NCI-H1092 treated with DMSO at 0.1 percent for 48 hours (cell line): ENCODE measurements around the gene CPHXL.

ENCODE experiments used
- DNase-seq: peaks from one replicate; lab custom pipeline; 2025; lab: John Stamatoyannopoulos, UW

The CPHXL gene

DNA sequence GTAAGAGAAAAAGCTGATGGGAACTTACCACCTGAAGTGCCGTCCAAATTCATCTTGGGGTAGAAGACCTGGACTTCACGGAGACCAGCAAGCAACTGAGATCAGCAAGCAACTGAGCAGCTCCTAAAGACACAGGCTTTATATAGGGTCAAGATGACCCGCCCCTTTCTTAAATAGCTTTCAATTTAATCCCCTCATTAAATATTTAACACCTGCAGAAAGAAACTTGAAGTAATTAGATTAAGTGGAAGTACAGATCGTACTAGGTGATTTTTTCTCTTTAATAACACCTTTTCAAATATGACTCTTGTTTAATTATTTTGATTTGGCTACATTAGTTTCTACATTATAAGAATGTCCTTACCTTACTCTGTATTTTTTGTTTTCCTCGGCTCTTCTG lies at the start of gene CPHXL:
Gene CPHXL (minus strand): TSS at position 101 of the 400 bp plus-strand sequence. CDS start 48 bp downstream, at position 53.
- DNase-seq = no peak

GRCh38 chr16:75774197-75774596 lies 47.9 kb upstream of the CPHXL start:
- DNase-seq = no peak

GRCh38 chr16:75770051-75770450 lies 43.8 kb upstream of the CPHXL start:
- DNase-seq = no peak

DNA sequence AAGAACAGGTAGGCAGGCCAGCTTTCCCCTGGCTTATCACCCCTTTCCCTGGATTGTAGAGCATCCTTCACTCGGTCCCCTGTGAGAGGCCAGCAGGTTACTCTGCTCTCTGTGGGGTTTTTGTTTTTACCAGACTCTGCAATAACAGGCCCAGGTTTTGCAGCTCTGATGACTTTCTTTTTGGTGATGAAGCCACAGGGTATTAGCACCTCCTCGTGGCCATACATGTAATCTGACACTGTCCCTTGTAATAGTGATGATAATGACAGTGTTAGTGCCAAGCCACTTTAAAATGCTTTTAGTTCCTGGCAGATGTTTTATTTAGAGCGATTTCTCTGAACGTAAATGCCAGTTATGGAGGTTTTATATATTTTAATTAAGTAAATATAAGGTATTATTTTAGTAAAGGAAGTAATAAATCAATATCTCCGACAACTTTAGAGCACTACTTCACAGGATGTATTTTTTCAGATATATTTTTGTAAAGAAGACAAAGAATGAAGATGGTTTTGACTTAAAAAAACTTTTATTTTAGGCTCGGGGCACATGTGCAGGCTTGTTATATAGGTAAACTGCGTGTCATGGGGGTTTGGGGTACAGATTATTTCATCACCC lies 38.0 kb upstream of the CPHXL start:
- DNase-seq = peak; percentile 61

DNA sequence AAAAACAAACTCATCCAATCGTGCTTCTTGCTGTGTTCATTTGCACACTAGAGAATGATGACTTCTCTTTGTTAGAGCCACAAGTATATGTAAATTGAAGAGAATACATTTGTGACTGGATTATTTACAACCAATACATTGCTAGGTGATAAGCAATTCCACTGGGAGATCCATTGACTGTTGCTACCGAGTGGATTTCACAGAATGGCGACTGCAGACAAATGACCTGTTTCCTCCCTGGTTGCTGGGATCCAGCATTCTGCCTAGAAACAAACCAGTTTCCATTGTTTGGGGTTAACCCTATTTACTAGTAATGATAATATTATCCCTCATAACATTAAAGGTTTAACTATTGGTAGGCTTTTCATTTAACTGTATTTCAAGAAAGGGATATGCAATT lies 36.9 kb upstream of the CPHXL start:
- no peak for DNase-seq

GRCh38 chr16:75762746-75763145 lies 36.5 kb upstream of the CPHXL start:
- no peak for DNase-seq

DNA sequence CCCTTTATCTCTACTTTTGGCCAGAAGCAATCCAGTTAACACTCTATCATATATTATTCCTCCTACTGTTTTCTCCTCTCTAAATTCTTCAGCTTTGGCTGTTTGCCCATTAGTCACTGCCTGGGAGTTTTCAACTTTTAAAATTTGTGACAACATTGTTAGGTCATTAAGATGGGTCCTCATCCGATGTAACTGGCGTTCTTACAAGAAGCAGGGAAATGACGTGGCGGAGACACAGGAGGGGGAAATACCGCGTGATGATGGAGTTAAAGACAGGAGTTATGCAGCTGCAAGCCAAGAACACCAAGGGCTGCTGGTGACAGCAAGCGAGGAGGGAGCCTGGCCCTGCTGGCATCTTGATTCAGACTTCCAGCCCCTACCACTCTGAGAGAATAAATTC lies 34.8 kb upstream of the CPHXL start:
- DNase-seq = no peak

- no peak for DNase-seq
These were observed 33.8 kb upstream of the CPHXL start for GRCh38 chr16:75760018-75760519.

DNA sequence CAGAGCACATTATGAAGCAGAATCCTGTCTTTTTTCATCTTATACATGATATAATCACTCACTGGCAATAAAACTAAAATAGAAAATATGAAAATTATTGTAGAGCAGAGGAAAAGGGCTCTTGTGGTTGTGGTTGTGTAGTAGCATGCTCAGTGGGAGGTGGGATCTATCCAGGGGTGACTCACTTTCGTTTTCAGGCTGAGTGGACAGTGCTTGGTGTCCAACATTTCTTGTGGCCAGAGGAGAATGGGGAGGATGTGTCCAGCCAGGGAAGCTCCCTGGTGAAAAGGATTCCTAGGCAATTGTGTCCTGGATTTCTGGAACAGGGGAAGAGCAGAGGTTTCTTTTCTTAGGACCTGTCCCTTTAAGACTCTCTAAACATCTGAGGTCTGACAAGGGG lies 31.9 kb upstream of the CPHXL start:
- DNase-seq = no peak

GRCh38 chr16:75754141-75754540 lies 27.9 kb upstream of the CPHXL start:
- no peak for DNase-seq

DNA sequence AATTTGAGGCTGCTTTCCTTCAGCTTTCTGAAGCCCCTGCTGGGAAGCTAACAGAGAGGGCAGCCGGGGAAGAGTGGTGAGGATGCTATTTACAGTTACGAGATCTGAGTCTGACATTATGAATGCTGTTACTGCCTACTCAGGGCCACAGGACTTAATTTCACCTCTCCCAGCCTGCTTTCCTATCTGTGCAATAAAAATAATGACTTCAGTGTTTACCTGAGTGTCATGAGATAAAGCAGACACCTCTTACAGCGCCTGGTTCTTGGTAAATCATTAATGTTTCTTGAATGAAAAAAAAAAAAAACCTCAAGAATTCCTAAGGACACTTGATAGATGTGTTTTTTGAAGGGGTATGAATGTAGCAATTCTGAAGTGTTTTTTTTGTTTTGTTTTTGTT lies 24.2 kb upstream of the CPHXL start:
- no peak for DNase-seq

DNA sequence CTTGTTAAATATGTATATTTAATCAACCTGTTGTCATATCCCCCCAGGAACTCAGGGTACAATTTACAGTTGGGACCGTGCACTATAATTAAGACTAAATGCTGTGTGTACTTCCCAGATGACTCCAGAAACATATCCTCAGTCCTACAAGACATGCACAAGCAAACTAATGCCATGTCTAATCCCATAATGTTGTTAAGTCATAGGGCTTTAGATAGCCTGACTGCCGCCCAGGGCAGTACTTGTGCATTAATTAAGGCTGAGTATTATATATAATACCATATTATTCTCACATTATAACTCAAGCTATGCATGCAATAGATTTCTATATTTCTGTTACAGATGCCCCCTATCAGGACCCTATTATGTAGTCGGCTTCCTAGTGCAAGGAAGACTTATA lies 20.1 kb upstream of the CPHXL start:
- DNase-seq = no peak

DNA sequence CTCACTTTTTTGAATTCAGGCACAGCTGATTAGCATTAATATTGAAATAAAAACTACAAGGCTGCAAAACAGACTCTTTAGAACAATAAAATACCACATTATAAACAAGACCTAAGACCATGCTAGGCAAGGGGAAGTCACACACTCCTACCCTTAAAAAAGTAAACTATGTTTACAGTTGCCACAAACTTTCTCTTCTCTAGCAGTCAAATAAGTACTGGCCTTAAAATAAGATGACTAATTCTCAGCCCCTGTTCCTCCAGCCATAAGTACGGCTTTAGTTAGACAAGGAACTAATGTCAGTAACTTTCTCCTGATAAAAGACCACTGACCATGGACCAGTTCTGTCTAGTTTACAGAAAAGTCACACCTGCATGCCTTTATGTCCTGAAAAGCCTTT lies 19.5 kb upstream of the CPHXL start:
- no peak for DNase-seq

DNA sequence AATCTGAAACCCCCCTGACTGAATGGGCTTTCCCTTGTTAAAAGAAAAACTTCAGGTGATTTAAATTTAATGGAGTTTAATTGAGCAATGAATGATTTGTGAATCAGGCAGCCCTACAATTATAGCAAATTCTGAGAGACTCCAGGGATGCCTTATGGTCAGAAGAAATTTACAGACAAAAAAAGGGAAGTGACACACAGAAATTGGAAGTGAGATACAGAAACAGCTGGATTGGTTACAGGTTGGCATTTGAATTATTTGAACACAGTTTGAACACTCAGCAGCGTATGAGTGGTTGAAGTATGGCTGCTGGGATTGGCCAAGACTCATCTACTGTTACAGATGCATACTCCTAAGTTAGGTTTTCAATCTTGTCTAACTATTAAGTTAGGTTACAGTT lies 19.0 kb upstream of the CPHXL start:
- DNase-seq = no peak

DNA sequence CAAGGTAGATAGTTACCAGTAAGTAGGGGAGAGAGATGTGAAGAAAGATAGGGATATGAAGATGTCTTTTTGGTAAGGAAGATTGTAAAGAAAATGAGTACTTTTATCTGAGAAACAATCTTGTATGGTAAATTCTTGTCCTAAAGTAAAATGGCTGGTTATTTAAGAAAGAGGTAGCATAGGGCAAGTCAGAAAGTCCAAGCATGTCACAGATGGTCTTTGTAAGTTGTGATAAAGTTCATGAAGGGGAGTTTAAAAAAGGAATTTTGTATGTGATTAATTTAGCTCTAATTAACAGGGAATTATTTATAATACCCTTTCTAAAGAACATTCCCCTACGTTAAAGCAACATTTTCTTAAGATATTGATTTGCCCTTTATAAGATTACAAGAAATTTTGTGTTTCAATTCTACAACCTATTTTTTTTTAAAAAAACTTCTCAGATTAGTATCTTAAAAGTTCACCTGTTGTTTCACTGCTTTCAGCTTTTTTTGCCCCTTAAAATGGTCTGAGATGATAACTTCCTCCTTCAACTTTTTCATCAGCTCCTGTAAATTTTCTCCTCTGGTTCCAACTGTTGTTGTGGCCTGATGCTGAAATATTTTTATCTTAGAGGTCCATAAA lies 16.2 kb upstream of the CPHXL start:
- no peak for DNase-seq

- DNase-seq = no peak
These were observed 7.3 kb upstream of the CPHXL start for GRCh38 chr16:75733305-75734211.

GRCh38 chr16:75732871-75733270 lies 6.6 kb upstream of the CPHXL start:
- no peak for DNase-seq

- DNase-seq = no peak
These were observed 931 bp upstream of the CPHXL start for GRCh38 chr16:75727221-75727620.

- no peak for DNase-seq
These were observed 7.8 kb downstream of the CPHXL start for GRCh38 chr16:75718452-75718851.

- no peak for DNase-seq
These were observed 11.6 kb downstream of the CPHXL start for GRCh38 chr16:75714661-75715060.

- DNase-seq = no peak
These were observed 15.9 kb downstream of the CPHXL start for GRCh38 chr16:75710344-75710743.

DNA sequence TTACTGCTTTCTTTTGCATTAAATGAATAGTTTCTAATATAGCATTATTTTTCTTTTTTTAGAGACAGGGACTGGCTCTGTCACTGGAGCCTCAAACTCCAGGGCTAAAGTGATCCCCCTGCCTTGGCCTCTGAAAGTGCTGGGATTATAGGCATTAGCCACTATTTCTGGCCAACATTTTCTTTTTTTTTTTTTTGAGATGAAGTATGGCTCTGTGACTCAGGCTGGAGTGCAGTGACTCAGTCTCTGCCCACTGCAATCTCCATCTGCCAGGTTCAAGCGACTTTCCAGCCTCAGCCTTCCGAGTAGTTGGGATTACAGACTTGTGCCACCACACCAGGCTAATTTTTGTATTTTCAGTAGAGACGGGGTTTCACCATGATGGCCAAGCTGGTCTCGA lies 23.0 kb downstream of the CPHXL start:
- no peak for DNase-seq

- no peak for DNase-seq
These were observed 24.0 kb downstream of the CPHXL start for GRCh38 chr16:75702242-75702641.
